HG03439 (cell line): Measurements from ENCODE around the gene CELA1.
"Not testable (repeated sequence)": the region's sequence is repeated elsewhere in the genome, so short reads cannot be mapped to it uniquely, and the experiment has no call there.

Source experiments
- ATAC-seq: cut with Tn5 transposase; IDR thresholded peaks from one replicate; pipeline ENCODE4 v1.9.1; 2021; ENCODE audit warnings: mild to moderate bottlenecking, moderate library complexity; ENCODE audit not compliant: unreplicated experiment

The CELA1 gene

DNA sequence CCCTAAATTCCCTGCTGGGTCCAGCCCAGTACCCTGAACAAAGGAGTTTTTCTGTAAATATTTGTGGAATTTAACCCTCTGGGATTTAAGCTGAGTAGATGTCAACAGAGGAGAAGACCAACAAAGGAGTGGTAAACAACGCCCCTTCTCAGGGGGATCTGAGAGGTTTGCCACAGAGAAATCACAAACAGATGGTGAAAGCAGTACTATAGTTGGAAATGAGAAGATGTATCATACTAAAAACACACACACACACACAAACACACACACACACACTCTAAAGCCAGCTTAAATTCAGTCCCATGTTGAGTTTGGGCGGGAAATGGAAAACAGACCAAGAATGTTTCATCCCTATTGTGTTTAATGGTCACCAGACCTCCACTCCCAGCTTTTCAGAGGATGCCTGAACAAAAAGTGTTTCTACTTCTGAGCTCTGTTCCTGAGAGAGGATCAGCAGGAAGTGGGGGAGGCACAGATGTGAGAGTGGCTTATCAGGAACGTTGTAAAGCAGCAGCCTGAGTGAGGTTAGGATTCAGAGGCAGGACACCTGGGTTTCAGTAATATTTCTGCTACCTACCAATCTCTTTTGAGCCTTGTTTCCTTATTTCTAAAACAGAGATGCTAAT is 25.7 kb downstream of the CELA1 start:
- no peak for ATAC-seq

DNA sequence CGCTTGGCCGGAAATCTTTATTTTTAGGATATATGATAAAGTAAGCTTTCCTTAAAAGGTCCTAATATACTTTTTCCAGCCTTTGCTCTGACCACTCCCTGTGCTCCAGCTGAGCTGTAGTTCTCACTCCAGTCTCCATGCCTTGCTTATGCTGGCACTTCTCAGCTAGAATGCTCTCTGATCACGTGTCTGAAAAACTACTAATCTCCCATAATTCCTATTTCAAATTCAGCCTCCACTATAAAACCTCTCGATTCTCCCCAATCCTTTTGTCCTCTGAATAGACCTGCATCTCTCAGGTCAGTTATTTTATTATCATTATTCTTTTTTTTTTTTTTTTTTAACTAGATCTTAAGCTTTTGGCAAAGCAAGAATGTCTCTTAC is 26.2 kb downstream of the CELA1 start:
- no peak for ATAC-seq

DNA sequence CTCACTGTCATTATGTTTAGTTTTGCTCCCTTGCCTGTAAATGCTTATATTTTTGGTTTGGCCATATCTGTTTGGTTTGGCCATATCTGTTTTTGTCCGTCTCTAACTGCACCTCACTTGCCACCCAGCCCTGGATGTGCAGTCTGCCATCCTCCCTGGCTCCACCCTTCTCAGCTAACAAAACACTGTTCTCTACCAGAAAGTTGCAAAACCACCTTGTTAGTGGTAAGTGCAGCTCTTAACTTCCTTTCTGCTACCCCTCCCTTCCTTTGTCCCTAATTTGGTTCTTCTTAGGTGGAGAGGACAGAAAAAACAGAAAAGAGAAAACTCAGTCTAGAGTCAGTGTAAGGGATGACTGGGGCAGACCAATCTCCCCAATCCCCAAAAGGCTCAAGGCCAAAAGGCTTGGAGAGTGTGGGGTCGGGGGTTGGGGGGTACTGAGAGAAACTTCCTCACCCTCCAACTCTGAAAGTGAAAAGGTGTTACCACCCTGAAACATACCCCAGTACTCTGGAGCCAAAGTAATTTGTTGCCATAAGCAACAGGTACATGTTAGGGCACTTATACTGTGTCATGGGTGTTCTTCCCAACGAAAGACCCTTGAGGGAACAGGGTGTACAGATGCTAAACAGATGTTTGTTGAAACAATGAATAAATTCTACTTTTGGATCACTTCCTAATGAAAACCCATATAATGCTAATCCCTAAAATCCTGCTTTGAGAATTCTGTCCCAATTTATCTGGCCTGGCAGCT is 27.5 kb downstream of the CELA1 start:
- ATAC-seq: no peak

DNA sequence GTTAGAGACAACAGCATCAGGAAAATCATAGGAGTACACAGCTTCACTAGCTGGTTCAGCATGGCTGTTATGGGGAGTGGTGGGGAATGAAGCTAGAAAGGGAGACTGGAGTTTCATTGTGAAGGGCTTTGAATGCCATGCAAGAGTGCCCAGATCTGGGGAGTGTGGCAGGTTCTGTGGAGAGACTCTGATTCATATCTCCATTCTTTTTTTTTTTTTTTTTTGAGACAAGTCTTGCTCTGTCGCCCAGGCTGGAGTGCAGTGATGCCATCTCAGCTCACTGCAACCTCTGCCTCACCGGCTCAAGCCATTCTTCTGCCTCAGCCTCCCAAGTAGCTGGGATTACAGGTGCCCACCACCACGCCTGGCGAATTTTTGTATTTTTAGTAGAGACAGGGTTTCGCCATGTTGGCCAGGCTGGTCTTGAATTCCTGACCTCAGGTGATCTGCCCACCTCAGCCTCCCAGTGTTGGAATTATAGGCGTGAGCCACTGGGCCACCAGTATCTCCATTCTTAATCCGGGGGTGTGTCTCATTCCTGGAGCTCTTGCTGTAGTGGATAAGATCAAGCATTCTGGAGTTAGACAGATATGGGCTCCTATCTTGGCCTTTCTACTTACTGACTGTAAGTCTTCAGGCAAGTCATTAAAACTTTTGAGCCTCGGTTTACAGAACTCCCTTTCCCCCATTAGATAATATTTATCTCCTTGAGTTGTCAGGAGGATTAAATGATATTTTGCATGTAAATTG is 28.2 kb downstream of the CELA1 start:
- not testable (repeated sequence) for ATAC-seq

DNA sequence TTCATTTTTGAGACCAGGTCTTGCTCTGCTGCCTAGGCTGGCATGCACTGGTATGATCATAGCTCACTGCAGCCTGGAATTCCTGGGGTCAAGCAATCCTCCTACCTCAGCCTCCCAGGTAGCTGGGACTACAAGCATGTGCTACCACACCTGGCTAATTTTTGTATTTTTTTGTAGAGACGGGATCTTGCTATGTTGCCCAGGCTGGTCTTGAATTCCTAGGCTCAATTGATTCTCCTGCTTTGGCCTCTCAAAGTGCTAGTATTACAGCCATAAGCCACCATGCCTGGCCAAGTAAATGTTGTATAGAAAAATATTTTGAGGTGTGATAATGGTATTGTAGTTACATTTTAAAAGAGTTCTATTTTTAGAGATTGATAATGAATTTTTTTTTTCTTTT is 35.1 kb downstream of the CELA1 start:
- ATAC-seq: no peak

DNA sequence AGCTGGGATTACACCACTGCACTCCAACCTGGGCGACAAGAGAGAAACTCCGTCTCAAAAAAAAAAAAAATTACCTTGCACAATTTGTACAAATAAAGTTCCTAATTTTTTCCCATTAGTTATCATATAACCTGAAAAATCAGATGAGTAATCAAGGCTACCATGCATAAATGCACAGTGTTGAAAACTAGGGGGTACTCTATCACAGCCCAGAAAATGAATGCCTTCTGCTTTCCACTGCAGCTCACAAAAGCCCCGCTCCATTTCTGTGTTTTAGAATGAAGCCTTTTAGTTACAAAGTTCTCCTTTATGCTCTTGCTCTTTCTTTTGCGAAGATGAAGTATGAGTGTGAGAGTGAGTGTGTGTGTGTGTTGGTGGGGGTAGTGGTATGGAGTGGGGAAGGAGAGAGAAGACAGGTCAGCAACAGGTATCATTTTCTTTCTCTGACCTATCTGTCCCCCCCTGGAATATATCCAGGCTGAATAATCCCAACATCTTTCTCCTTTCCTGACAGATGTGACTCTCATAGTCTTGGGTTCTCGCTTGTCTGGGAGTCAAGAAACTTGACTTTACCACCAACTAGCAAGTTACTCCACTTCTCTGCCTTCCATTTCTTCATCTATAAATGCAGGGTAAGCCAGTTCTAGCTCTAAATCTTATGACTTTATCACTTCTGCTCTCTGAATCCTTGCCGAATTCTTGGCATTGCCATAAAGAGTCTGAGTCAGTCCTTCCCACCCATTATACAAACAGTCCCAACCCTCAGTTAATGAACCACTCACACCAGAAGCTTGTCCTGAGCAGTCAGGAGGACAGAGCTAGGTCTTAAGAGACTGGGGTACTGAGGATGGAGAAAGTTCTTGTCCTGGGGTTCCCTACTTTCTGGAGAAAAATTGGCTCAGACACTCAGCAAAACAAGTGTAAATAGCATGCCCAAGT is 38.6 kb downstream of the CELA1 start:
- no peak for ATAC-seq

DNA sequence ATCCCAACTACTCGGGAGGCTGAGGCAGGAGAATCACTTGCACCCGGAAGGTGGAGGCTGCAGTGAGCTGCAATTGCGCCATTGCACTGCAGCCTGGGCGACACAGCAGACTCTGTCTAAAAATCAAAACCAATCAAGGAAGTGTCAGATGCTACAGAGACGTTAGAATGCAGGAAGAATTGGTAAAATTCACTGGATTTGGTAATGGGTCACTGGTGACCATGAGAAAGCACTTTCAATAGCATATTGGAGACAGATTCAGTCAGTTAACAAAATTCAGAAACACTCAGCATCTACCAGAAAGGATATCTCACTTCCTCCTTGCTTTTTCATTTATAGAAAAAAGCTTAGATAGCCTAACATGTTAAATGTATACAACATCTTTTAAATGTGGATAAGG is 40.0 kb downstream of the CELA1 start:
- ATAC-seq: no peak

DNA sequence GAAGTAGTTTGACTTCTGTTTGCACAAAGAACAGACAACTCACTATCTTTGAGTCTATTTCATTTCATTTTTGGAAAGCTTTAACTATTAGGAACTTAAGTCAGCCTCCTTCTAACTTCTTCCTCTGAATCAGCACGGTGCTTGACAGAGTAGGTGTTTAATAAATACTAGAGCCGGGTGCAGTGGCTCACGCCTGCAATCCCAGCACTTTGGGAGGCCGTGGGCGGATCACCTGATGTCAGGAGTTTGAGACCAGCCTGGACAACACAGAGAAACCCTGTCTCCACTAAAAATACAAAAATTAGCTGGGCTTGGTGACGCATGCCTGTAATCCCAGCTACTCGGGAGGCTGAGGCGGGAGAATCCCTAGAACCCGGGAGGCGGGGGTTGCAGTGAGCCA is 45.7 kb downstream of the CELA1 start:
- ATAC-seq: not testable (repeated sequence)

DNA sequence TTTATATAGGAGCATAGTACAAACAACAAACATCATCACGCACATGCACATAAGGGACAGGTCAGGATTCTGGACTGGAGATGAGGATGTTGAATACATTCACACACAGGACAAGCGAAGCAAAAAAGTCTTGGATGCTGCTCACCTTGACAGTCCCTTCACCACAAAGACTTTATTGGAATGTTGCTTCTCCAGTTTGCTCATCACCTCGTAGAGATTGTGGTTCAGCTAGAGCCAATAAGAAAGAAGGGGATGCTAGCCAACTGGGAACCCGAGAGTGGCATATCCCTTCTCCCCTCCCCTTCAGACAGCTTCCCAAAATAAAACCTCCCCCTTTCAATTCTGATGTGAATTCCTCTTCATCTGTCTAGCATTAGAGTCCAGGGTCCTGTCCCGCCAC is 50.8 kb downstream of the CELA1 start:
- ATAC-seq: no peak

DNA sequence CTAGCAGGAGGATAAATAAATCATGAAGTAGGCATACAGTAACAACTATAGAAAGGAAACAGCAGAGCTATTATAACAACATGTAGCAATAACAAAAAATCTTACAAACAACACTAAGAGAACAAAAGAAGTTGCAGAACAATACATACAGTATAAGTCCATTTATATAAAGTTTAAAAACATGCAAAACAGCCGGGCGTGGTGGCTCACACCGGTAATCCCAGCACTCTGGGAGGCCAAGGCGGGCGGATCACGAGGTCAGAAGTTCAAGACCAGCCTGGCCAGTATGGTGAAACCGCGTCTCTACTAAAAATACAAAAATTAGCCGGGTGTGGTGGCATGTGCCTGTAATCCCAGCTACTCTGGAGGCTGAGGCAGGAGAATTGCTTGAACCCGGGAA is 52.4 kb downstream of the CELA1 start:
- ATAC-seq: not testable (repeated sequence)

DNA sequence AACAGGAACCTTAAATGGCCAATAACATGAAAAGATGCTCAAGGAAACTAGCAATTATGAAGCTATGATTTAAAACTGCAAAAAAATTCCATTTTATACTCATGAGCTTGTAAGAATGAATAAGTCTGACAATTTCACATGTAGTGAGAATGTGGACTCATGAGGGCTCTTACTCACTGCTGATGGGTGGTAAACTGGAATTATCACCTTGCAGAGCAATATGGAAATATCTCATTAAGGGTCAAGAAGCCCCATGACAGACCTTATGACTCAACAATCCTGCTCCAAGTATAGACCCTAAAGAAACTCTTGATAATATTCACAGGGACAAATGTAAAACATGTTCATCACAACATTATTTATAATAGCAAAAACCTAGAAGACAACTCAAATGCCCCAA is 52.8 kb downstream of the CELA1 start:
- ATAC-seq: no peak

DNA sequence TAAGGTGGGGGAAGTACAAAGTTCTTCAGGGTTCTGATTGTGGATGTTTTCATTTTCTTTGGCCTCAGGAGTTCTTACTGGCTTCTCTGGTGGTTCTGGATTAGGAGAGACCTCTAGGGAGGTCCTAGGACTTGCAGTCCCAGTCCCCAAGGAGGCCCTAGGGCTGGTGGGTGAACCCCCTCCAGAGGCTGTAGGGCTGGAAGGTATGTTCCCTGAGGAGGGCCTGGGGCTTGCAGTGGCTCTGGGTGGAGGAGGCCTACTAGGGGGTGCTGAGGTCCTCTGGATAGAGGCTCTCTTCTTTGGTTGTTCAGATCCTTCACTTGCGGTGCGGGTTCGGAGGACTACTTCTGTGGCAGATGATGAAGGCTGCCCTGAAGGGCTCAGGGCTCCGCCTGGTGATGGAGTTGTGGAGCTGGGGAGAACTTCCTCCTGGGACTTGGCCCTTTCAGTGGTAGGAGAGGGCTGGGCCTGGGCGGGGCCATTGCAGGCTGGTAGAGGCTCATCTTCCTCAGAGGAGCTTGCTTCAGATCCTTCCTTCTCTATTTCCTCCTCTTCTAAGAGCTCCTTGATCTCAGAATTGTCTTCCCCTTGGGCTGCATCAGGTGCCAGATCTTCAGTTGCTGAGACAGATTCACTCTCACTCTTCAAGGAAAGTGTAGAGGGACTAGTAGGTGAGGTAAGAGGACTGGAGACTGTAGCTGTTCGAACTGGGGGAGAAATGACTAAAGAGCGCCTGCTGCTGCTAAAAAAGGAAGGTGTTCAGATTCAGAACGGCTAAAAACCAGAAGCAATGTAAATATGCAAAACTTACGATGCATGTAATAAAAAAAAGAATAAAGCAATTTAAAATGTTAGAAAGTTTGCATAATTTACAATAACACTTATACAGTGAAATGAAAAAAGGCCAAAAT is 54.6 kb downstream of the CELA1 start:
- not testable (repeated sequence) for ATAC-seq

DNA sequence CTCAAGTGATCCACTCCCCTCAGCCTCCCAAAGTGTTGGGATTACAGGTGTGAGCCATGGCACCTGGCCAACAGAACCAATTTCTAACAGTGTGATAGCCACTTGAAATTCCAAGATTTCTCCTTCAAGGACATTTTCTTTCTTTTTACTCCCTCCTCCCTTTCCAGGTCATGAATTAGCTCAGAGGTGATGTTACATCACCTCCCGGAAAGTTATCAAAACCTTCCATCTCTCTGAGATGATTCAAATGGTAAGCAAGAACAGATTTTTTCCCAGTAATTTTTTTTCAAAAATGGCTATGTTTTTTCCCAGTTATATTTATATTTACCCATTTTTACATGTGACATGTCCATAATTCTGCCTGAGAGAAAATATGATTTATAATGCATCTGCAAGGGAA is 60.6 kb downstream of the CELA1 start:
- ATAC-seq: no peak

DNA sequence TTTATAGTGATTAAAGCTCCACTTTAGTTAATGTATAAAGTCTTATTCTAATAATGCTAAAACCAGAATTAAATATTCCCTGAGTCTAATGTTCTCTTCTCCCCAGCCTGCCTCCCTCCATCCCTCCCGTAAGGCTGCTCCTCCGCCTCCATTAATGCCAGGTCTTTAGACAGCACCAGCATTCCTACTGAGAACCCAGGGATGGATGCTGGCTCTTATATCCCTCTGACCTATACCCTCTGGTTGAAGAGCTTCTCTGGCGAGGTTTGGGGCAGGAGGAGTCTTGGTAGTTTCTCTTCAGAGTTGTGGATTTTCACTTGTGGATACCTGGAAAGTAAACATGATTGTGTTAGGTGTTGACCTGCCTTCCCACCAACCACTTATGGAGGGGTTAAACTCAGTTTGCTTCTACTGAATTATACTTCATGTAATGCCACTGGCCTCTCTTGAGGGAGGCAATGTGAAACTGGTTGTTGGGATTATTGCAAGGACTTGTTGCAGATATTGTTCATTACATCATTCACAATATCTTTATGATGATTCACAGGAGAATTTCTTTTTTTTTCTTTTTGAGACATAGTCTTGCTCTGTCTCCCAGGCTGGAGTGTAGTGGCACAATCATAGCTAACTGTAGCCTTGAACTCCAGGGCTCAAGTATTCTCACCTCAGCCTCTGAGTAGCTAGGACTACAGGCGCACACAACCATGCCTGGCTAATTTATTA is 65.1 kb downstream of the CELA1 start:
- ATAC-seq: no peak
